ENCODE results near the gene MAN1A1.

Gene MAN1A1

DNA sequence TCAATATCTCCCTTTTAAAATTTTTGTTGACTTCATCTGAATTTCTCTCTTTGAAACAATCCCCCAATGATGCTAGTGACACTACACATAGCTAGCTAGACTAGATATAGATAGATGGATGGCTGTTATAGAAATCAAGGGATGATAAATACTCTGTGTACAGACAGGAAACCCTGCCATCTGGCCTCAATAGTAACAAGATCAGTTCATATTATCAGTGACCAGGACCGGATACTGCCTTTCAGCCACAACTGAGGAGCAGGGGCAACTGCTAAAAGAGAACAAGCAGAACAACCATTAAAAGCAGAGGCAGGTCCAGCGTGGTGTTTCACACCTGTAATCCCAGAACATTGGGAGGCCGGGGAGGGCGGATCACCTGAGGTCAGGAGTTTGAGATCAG, 152.8 kb downstream of the MAN1A1 start:
- no peak for DNase-seq (ENCODE audit: low read depth in 2 of 2)

DNA sequence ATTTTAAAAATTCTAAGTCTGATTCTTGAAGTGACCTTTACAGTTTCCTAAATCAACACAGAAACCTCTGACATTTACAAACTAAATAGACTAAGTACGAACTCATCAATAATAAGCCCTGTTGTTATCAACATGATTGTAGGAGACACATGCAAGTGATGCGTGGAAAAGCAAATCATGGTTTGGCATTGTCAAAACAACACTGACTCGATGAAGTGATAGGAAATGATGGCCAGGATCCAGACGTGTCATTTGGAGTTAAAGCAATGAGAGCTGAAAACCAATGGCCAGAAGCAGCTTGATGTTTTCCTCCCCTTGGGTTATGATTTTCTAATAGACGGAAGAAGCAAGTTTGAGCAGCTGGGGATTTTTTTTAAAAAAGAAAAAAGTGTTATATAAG, 153.7 kb downstream of the MAN1A1 start:
- DNase-seq (ENCODE audit: low read depth in 2 of 2): no peak

DNA sequence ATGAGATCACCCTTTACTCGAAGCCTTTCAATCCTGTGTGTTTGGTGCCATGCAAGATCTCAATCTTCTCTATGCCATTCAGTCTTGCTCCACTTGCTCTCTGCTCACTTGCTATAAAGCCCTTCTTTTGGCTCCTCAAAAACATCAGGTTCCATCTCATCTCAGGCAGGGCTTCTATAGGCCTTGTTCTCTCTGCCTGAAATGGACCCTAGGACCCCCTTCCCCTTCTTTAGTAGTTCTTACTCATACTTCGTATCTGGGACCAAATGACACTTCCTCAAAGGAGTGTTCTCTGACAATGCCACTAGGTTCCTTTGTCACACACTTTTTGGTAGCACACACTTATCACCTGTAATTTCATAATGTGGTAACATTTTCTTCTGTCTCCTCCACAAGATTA, 154.4 kb downstream of the MAN1A1 start:
- DNase-seq (ENCODE audit: low read depth in 2 of 2): no peak

DNA sequence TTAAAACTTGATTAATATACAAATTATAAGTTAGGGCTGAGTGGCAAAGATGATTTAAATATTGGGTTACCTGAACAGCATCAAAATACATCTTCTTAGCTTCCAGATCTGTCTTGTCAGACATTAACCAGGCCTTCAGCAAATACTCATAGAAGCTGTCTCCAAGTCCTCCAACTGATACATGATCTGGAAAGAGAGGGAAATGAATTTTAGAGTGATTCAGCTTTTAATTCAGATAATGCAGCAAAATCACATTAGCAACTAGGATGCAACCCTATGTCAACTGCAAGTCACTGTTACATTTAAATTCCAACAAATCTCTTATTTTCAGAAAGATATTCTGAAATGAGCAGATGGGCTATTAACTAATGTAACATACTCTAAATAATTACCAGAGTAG, 155.9 kb downstream of the MAN1A1 start:
- no peak for DNase-seq (ENCODE audit: low read depth in 2 of 2)

DNA sequence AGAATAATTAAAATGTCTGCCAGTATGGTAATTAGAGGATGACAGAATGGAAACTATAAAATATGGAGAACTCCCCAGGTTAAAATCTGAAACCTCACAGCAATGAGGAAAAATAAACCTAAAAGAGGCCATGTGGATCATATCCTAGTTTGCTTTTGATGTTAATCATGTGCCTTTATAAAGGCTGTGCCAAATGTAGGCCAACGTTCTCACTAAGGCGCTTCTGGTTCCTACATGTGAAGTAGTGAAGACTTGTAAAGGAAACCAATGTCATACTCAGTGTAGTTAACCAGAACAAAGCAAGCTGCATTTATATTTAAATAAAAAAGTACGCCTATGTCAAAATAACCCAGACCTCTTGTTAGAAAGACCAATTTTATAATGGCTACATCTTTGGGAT, 157.4 kb downstream of the MAN1A1 start:
- DNase-seq (ENCODE audit: low read depth in 2 of 2): no peak

DNA sequence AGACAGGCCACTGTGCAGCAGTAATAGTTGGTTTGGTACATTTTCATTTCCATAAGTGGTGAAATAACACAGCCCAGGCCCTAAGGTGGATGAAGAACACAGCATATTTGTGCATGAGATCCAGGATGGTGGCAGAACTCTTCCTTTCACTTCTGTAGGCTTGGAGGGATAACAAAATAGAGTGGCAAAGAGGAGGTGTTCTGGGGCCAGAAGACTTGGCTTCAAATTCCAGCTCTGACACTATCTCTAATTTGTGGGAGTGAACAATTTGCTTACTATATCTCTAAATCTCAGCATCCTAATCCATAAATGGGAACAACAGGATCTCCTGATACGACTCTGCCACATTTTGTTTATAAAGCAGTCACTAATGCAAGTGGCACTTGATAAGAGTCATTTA, 159.4 kb downstream of the MAN1A1 start:
- no peak for DNase-seq (ENCODE audit: low read depth in 2 of 2)

DNA sequence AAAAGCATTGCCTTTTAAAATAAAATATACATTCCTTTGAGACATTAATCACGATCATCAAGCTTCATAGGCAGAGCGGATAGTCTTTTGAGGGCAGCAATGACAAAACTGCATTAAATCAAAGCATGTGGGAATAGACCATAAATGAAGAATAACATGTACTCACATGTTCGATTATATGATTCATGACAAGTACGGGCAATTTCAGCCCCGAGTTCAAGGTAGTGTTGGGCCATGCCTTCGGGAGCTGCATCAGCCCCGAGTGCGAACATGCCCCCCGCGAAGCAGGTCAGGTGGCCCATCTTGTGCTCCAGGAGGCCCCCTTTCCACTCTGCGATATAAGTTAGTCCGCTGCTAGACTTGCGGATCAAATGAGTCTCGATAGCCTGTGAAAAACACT, 160.1 kb downstream of the MAN1A1 start:
- no peak for DNase-seq (ENCODE audit: low read depth in 2 of 2)

DNA sequence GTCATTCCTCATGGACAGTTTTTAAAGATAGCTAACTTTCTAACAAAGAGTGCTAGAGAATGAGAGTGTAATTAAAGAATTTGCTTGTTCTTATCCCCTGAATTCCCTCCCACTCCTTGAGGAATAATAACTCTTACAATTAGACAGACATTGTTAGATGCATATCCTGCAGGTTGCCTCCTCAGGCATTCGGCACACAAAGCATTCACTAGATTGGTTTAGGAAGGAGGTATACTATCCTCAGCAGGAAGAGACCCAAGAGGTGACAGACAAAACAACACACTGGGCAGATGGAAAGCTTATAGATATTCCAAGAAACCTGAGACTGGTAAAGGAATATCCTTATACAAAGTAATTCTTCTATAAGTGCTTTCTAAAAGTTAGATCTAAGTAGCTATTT, 162.0 kb downstream of the MAN1A1 start:
- no peak for DNase-seq (ENCODE audit: low read depth in 2 of 2)

DNA sequence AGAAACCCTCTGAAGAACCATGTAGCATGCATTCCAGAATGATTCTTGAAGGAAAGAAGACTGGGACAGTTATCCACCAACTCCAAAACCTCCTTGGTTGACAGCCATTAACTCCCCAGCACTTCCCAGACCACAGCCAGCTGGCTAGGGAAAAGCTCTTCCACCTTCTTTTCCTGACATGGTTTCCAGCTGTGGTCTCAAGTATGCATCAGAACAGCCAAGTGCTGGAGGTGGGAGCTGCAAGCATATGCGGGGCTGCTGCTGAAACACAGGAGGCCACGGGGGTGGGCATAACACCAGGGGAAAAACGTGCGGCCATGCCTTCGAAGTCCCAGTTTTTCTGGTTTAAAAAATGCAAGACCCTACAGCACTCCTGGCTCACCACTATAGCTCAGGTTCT, 163.1 kb downstream of the MAN1A1 start:
- no peak for DNase-seq (ENCODE audit: low read depth in 2 of 2)

DNA sequence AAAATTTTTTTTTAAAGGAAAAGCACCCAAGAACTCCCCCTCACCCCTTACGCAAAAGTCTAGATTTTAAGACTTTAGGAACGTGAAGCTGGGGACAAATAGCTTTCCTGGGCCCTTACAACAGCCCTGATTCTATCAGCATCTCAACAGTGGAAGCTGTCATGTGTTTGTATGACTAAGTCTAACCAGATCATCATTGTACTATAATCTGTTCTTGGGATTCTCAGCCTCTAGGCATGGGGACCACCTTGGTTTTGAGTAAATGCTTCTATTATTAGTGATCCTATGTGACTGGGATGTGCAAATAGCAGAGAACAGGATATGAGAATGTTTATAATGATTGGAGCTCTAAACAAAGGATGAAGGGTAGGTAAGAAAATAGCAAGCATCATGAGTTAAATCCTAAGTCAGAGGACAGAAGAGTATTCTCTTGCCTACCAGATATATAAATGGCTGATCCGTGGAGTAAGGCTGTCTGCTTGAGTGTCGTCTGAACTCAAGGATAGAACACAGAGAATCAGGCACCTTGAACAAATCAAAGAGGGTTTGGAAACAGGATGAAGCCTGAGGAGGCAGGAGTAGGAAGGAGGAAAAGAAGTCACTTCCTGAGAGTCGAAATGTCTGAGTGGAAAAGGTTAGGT, 165.4 kb downstream of the MAN1A1 start:
- no peak for DNase-seq (ENCODE audit: low read depth in 2 of 2)

DNA sequence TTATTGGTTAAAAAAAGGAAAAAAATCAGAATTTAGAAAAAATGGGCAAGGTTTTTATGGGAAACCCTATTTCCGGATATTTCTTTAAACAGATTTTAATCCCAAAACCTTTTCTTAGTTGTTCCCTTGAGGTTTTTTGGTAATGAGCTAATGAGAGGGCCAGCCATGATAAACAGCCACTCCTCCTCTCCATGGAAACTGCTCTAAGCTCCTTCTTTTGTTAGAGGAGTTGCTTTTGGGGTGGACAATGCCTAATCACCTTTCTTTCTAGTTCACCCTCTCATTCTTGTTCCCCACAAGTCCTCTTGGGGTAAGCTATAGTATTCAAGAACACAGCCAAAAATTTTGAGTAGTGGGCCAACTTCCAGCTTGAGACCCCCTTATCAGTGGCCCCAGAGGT, 166.1 kb downstream of the MAN1A1 start:
- no peak for DNase-seq (ENCODE audit: low read depth in 2 of 2)

DNA sequence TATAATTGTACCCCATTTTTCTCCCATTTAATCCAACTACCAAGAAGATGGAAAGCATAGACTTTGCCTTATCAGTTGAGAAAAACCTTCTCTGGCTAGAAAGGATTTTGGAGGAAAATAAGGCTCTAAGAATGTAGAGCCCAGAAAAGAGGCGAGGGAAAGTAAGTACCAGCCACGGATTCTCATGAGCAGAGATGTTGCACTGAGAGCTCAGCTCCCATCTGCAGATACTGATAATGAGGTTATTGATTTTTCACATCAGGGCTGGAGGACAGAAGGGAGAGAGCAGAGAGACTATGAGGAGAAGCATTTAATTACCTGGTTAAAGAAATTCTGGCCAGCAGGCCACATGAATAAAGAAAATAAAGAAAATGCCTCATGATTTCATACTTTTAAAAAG, 166.7 kb downstream of the MAN1A1 start:
- no peak for DNase-seq (ENCODE audit: low read depth in 2 of 2)

DNA sequence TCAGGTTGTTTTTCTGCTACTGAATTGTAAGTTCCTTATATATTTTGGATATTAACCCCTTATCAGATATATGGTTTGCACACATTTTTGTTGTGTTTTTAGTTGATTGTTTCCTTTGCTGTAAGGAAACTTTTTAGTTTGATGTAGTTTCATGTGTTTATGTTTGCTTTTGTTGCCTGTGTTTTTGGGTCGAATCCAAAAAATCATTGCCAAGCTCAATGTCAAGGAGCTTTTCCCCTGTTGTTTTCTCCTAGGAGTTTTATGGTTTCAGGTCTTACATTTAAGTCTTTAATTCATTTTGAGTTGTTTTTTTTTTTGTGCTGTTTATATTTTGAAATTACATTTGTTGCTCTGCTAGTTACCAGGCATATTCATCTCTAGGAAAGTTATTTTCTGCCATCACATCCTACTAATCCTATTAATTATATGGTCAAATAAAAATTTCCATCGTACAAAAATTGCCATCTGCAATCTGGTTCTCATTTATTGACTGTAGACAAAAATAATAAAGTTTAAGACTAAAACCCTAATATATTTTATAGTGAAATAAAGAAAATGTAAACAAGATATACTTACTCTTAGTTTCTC, 167.3 kb downstream of the MAN1A1 start:
- no peak for DNase-seq (ENCODE audit: low read depth in 2 of 2)

DNA sequence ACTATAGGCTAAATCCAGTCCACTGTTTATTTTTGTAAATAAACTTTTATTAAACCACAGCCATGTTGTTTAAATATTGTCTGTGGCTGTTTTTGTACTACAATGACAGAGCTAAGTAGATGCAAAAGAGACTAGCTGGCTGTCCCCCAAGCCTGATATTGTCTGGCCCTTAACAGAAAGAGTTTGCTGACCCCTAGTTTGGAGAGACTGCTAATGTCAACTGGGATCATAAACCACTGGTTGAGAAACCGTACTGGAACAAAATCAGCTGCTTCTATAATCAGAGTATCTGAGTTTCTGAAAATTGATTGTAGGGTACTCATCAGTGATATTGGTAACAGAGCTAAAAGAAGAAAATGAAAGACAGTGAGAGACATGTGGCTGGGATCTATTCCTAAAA, 168.5 kb downstream of the MAN1A1 start:
- DNase-seq (ENCODE audit: low read depth in 2 of 2): no peak

DNA sequence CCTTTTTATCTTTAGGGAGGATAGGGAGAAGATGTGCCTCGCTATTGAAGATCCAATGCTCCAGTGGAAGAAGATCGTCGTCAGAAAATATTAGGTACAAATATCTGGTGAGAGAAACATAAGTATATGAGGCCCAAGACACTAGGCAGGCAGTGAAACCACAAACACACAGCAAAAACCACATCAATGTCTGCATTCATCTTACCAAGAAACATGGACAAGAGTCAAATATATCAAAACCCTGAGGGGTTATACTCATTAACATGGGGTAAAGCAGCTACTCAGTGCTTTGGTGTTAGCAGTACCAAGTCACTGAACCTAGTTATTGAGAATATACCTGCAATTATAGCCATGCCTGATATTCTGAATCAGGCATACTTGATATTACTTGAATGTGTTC, 169.7 kb downstream of the MAN1A1 start:
- no peak for DNase-seq (ENCODE audit: low read depth in 2 of 2)

DNA sequence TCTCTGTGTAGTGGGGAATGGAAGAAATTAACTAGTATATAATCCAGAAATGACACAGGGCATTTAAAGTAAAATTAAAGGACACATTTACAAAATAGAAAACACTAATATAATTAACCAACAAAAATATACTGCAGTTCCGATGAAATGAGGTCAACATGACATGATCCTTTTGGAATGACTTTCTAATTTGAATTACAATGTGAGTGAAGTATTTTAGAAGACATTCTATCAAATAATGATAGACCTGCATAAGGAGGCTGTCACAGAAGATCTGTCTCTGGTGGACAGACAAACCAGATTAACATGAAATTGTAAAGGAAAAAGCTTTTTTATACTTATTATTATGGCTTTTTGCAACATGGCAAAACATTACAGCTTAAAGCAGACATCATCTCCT, 170.5 kb downstream of the MAN1A1 start:
- no peak for DNase-seq (ENCODE audit: low read depth in 2 of 2)

DNA sequence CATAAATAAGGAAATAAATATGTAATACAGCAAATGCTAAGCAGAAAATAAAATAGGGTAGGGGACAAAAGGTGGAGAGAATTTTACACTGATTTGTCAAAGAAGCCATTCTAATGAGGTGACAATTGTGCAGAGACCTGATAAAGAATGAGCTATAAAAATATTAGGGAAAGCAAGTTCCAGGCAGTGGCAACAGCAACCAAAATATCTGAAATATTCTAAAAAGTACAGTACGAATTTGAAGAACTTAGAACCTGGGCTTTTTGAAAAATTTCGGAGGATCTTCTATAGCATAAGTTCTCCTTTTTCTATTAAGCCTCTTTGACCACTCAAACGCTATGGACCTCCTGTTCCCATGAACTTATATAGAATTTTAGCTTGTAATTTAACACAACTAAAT, 173.1 kb downstream of the MAN1A1 start:
- no peak for DNase-seq (ENCODE audit: low read depth in 2 of 2)

DNA sequence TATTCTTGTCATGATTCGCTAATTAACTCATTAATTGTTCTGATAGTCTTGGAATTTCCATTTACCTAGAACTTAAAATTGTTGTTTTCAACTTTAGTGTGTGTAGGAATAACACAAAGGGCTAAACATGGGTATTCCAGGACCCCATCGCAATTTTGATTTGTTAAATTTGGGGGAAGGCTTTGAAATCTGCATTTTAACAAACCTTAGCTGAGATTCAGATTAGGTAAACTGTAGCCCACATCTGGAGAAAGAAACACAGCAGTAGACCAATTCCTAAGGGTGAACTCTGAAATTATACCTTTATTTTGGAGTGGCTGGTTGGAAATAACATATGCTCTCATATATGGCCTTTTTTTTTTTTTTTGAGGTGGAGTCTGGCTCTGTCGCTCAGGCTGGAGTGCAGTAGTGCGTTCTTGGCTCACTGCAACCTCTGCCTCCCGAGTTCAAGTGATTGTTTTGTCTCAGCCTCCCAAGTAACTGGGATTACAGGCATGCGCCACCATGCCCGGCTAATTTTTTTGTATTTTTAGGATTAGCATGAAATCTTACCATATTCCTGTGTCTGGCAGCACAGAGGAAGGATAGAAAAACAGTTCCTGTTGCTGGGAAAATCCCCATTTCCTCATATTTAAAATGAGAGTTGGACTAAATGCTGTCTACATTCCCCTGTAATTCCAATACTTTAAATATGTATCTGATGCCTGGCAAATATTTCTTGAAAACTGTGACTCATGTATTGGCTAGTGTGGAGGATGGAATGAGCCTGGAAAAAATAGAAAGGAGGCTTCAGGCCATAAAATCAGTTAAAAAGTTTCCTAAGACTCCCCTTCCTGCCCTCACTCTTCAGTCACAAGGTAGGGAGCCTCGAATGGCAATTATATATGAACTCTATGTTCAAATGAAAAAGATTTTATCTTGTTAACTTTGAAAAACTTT, 174.4 kb downstream of the MAN1A1 start:
- peak; percentile 38 for DNase-seq (ENCODE audit: low read depth in 2 of 2)

DNA sequence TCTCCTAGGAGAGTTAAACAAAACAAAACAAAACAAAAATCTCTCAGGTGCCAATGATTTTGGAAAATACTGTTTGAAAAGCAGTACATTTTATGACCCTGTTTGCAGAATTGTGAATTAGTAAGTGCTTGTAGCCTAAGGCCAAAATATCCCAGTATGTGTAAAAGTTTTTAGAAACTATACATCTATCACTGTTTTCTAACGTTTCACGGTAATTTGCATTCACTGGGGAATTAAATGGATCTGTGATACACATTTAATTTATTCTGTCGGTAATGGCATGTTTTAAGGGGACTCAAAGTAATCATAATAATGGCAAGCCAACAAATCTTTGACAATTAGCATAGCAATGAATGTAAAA, 175.5 kb downstream of the MAN1A1 start:
- DNase-seq (ENCODE audit: low read depth in 2 of 2): no peak

DNA sequence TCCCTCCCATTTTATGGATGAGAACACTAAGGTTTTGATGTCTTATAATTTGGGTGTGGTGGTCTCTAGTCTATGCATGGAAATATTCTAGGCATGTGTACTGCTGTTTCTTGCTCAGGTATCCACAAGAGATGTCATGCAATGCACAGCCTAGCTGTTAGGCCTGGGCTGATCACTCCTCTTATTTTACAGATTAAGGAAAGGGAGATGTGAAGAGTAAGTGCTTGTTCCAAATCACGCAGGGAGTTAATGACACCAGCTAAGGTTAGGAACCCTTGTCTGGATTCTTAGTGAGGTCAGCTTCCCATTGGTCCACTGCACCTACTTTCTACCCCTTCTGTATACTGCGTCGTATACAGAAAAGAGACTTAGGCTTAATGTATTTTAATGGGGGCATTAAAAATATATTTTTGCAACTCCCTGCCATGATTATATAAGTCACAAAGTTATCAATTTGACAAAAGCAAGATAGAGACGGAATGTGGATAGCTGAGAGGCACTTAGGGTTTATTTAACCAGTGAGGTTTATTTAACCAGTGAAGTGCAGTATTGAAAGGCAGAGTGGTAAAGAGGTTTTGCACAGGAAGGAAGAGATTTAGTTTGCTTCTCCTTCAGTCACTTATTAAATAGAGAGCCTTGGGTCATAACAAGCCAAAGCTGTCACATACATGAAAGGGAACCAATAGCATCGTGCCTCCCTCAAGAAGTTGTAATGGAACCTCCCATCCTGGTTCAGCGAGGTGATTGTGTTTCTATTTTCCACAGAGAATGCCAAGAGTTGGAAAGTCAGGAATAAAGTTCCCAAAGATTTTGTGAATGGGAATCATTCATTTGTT, 176.1 kb downstream of the MAN1A1 start:
- no peak for DNase-seq (ENCODE audit: low read depth in 2 of 2)

DNA sequence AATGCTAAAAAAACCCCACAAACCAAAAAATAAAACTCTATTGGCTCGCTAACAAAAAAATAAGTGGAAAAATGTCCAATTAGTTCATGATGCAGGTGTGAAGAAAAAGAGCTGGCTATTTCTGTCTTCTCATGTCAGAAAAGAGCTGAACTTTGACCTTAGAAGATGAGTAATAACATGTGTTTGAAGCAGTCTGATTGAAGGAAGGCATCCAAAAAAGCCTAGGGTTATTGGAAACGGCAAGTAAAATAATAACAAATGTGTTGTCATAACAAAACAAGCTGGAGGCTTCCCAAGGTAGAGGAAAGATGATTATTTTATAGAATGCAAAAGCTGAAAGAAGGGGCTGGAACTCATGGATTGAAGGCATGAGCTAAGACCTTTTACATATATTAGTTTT, 176.7 kb downstream of the MAN1A1 start:
- no peak for DNase-seq (ENCODE audit: low read depth in 2 of 2)

DNA sequence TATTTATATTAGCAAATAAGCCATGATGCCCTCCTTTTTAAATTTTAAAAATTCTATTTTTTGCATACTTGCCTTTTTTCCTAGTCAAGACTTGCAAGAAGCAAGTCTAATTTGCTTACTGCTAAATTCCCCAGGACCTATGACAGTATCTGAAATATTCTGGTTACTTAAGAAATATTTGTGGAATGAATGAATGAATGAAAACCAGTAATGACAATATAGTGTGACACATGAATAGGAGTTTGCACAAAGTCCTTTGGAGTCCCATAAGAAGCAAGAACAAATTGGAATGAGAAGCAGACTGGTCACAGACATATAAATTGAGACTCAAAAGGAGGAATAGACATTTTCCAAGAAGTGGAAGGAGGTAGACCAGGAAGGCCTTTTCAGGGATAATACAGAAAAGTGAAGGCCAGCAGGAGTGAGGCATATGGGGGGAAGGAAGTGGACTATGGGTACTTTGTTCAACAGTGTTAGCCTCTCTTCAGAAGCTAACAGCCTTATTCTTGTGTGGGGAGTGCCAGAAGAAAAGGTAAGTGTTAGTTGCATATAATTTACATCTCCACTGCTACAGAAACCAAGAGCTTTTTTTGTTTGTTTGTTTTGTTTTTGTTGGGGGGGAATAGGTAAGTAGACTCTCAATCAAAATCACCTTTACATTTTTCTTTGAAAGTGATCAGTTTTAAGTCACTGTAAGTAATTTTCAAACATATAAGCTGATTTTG, 177.5 kb downstream of the MAN1A1 start:
- DNase-seq (ENCODE audit: low read depth in 2 of 2): no peak
